Keratinocyte (primary cell): ENCODE data around the gene KMT2E.

Source experiments
- CTCF ChIP-seq, 3 experiments: IDR thresholded peaks in 1 of 3; conservative IDR thresholded peaks in 1 of 3; optimal IDR thresholded peaks in 1 of 3; 2 replicates in 2 of 3; 3 replicates in 1 of 3; pipeline versions ENCODE3 to v1.5.1; 2011; ENCODE audit warnings: low read length in 3 of 3, mild to moderate bottlenecking in 3 of 3, moderate library complexity in 2 of 3, control low read depth in 1 of 3, inconsistent platforms in 1 of 3; ENCODE audit not compliant: insufficient read depth in 2 of 3; ENCODE audit errors: extremely low read depth in 1 of 3
- EZH2 ChIP-seq: IDR thresholded peaks from one replicate; pipeline ENCODE4 v1.6.1; 2012; ENCODE audit warnings: inconsistent platforms, mild to moderate bottlenecking, low read length, moderate library complexity

- TF ChIP-seq CTCF (optimal IDR thresholded peaks at IDR 0.05 in 1 of 3, IDR thresholded peaks at IDR 0.05 in 1 of 3, conservative IDR thresholded peaks at IDR 0.05 in 1 of 3; ENCODE audit: extremely low read depth in 1 of 3, insufficient read depth in 2 of 3, low read length in 3 of 3) (no peak), EZH2 (no peak)
Measured at GRCh38 chr7:104993217-104993862, 20.7 kb upstream of the KMT2E start.
